Neural crest cell (in vitro differentiated cells): ENCODE data around the gene ACO2. TPM values are rescaled to one million over a fixed set of nuclear protein-coding genes. Genes with fewer than 3 reads are reported as not detected.

Experiments used
- DNase-seq: peaks from one replicate; pipeline ENCODE4 v3.0.0; 2021; ENCODE audit warnings: low read depth, mixed read lengths, low spot score
- H3K27ac Mint-ChIP-seq: one replicate; pipeline ENCODE4 v1.8.0; 2021; ENCODE audit warnings: mild to moderate bottlenecking, mixed read lengths; ENCODE audit not compliant: unreplicated experiment
- H3K27me3 Mint-ChIP-seq: 2 replicates; pipeline ENCODE4 v1.8.0; 2021; ENCODE audit warnings: low read depth, mild to moderate bottlenecking, mixed read lengths
- H3K36me3 Mint-ChIP-seq: 2 replicates; pipeline ENCODE4 v1.8.0; 2021; ENCODE audit warnings: low read depth, mild to moderate bottlenecking, mixed read lengths
- H3K4me1 Mint-ChIP-seq: 2 replicates; pipeline ENCODE4 v1.8.0; 2021; ENCODE audit warnings: mixed read lengths
- H3K4me3 Mint-ChIP-seq: one replicate; pipeline ENCODE4 v1.8.0; 2021; ENCODE audit warnings: mild to moderate bottlenecking, mixed read lengths
- H3K9me3 Mint-ChIP-seq: 2 replicates; pipeline ENCODE4 v1.8.0; 2021; ENCODE audit warnings: mixed read lengths
- CTCF ChIP-seq: fragments of 200-600 bp; sonication (generic); conservative IDR thresholded peaks from 2 replicates; pipeline ENCODE4 v1.5.0; 2021; ENCODE audit warnings: antibody characterized with exemption, mild to moderate bottlenecking
- total RNA-seq: library from RNA; stranded (reverse); gene quantifications from 2 replicates; pipeline ENCODE4 v1.2.1, GENCODE V29; 2021

The ACO2 gene
- total RNA-seq, 1 donor from 2014 or later, result 80.6 TPM

GRCh38 chr22:41563051-41563711 lies 94.3 kb downstream of the ACO2 start:
- no peaks in the 10 kb centered on the region for H3K36me3 Mint-ChIP-seq
- TF ChIP-seq CTCF, result no peak
- no peak overlapping the region for H3K27ac Mint-ChIP-seq
- peaks cover 4% of the 10 kb centered on the region for H3K27me3 Mint-ChIP-seq
- no peak overlapping the region for H3K4me3 Mint-ChIP-seq
- H3K9me3 Mint-ChIP-seq, result no peaks in the 10 kb centered on the region
- DNase-seq, result no peak
- H3K4me1 Mint-ChIP-seq, result peaks cover 30% of the 10 kb centered on the region

GRCh38 chr22:41564563-41564962 lies 95.6 kb downstream of the ACO2 start:
- Mint-ChIP-seq H3K4me1 (peaks cover 42% of the 10 kb centered on the region), H3K36me3 (no peaks in the 10 kb centered on the region), H3K27ac (no peak overlapping the region), H3K9me3 (no peaks in the 10 kb centered on the region), H3K27me3 (peaks cover 4% of the 10 kb centered on the region), H3K4me3 (no peak overlapping the region)
- no peak for TF ChIP-seq CTCF
- DNase-seq, result no peak

- Mint-ChIP-seq H3K27me3 (peaks cover 4% of the 10 kb centered on the region), H3K4me3 (no peak overlapping the region), H3K9me3 (no peaks in the 10 kb centered on the region), H3K27ac (no peak overlapping the region), H3K36me3 (no peaks in the 10 kb centered on the region), H3K4me1 (peaks cover 33% of the 10 kb centered on the region)
- DNase-seq, result no peak
- TF ChIP-seq CTCF, result no peak
These were observed 96.6 kb downstream of the ACO2 start for GRCh38 chr22:41565403-41566054.

GRCh38 chr22:41567512-41567768 lies 98.5 kb downstream of the ACO2 start:
- Mint-ChIP-seq H3K27me3 (no peaks in the 10 kb centered on the region), H3K4me3 (no peak overlapping the region), H3K36me3 (no peaks in the 10 kb centered on the region), H3K27ac (no peak overlapping the region), H3K4me1 (peaks cover 23% of the 10 kb centered on the region), H3K9me3 (no peaks in the 10 kb centered on the region)
- no peak for TF ChIP-seq CTCF
- no peak for DNase-seq

- Mint-ChIP-seq H3K4me1 (peaks cover 17% of the 10 kb centered on the region), H3K9me3 (no peaks in the 10 kb centered on the region), H3K27me3 (no peaks in the 10 kb centered on the region), H3K27ac (no peak overlapping the region), H3K36me3 (no peaks in the 10 kb centered on the region), H3K4me3 (no peak overlapping the region)
- no peak for DNase-seq
- no peak for TF ChIP-seq CTCF
These were observed 99.9 kb downstream of the ACO2 start for GRCh38 chr22:41568811-41569210.
